ENCODE data around the gene VTCN1.

Gene VTCN1

DNA sequence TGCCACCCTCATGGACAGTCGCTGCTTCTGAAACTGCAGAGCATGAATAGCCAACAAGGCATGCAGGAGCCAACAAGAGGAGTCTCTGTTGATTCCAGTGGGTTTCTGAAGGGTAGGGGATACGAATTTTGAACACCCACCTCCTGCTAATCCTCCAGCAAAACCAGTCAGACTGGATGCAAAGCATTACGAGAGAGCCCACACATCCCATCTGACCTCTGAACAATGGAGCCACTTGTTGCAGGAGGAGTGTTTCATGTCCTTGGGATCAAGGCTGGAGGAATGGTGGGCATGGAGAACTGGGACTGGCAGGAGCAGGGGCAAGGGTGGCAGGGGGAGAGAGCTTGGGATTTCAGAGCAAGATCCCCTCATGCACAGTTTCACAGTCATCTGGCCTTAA, 1.6 kb downstream of the VTCN1 start:
- DNase-seq (ENCODE audit: low read depth): no peak

DNA sequence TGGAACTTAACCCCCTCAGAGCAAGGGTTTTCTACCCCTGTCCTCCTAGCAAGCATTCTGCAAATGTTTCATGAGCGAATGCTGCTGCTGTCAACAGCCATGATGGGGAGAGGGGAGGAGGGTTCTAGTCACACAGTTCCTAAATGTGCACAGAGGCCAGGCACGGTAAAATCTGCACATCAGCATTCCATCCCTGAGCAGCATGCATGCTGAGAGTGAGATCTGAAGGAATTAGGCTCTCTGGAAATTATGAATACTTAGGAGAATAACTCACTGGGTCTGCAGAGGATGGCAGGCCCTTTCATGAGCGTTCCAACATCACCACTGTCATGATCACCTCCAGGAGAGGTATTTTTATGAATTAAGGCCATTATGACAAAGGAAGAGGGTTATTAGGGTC, 2.1 kb downstream of the VTCN1 start:
- DNase-seq (ENCODE audit: low read depth): no peak

DNA sequence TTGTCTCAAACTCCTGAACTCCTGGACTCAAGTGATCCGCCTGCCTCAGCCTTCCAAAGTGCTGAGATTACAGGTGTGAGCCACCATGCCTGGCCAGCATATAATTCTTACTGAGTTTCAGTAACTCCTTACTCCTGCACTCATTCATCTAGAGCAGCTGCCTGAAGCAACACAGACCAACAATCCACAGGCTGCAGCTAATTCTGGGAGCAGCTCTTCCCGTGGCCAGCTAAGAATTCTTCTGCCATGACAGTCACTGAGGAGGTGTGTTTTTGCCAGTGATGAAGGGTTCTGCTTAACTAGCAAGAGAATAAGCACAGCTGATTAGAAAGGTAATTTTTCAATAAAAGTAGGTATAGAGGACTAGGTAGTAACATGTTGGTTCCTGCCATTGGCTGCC, 5.4 kb downstream of the VTCN1 start:
- no peak for DNase-seq (ENCODE audit: low read depth)

DNA sequence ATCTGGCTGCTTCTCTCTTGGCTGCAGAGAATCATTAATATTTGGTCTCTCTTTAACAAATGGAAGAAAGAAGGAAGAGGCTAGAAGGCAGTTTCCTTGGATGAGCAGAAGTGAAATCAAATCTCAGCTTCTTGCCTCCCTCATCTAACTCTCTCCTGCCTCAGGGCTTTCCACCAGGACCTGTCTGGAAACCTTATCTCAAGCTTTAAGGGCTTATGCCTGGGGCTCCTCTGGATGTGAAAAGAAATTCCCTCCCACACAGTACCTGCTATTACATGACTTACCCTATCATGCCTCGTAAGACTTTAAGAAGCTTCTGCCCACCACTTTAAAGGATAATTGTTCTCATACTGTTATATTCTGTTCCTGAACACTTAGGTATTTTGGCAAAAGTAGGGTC, 8.9 kb downstream of the VTCN1 start:
- DNase-seq (ENCODE audit: low read depth): no peak

DNA sequence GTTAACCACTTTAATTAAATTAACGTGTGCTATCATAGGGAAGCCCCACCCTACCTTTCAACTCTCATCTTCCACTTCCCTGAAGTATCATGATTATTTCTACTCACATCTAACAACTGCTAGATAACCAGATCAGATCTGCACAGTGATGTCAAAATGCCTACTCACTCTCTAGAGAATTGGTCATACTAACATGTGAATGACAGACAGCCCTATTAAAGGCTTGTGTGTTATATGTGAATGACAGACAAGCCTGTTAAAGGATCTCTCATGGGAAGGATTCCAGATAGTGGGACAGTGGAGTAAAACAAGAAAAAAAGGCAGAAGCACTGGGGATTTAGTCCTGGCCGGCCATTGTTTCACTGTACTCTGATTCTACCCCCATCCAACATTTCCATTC, 12.6 kb downstream of the VTCN1 start:
- DNase-seq (ENCODE audit: low read depth): no peak

DNA sequence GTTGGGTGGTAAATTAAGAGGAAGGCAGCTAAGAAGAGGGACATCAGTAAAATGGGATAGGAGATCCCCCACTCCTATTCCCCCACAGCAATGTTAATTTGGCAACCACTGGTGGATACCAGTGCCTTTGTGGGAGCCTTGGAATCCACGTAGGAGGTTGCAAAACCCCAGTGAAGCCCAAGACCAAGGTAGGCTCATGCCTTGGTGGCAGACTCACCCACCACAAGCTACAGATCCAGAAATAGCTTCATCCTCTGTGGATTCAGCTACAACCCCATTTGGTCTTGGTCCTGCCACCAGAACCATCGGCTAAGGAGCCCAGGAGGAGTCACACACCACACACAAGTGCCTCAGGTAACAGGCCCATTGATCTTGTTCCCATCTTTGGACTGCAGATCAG, 21.0 kb downstream of the VTCN1 start:
- DNase-seq (ENCODE audit: low read depth): no peak

DNA sequence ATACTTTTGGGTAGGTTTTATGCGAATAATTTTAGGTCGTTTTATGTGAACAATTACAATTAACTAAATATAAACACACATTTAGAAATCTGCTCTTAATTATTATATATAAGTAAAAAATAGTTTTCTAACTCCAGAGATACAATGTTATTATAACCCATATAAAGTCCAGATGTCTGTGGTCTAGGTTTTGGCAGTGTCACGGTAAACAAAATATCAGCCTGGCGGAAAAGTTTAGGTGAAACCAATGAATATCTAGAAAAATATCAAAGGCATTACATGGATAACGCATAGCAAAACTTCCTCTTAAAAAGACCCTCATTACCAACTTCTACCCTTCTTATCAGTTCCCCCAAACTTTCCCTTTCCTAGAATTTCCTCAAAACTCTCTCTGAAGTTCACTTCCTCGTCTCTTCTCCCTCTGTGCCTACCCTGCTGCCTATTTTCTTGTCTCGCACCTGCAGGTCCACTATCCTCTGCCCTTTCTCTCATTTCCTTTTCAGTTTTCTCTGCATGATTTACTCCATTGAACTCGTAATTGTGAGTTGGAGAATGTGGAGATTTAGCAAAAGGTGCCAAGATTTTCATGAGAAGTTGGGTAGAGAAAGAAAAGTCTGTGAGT, 21.8 kb downstream of the VTCN1 start:
- DNase-seq (ENCODE audit: low read depth): no peak

DNA sequence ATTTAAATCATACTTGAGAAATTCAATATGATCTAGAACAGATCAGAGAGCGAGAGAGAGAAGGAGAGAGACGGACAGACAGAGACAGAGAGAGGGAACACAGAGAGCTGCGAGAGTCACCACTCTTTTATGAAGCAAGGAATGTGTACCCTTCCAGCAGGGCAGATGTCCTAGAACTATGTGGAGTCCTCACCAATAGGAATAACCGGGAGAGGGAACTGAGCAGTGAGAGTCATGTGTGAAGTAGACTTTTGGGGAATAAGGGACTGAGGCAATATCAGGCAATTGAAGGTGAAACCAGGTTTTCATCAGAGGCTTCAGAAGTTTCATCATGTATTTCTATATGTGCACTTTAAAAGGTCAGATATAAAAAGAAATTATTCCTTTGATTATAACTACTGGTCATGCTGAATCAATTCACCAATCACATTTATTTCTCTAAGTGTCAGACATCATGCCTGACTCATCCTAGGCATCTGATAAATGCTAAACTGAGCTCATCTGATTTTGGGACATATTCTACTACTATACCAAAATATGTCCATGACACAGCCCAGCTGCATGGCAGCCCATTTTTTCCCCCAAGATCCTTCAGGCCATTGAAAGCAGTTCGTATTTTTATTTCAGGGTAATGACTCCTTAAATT, 22.4 kb downstream of the VTCN1 start:
- DNase-seq (ENCODE audit: low read depth): peak; percentile 8

DNA sequence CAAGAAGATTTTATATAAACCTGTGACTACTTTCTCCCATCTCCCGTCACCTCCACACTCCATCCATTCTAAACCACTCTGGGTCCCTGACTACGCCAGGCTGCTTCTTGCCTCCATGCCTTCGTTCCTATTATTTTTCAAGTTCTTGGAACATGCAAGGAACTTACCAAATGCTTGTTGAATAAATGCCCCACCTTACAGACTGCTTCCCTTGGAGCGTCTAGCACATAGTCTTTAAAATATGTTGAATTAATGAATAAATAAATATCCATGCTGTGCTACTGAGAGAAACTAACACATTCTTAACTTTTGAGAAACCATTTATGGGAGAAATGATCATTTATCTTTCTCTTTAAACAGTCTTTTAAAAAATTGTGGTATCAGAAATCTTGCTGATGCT, 27.6 kb downstream of the VTCN1 start:
- DNase-seq (ENCODE audit: low read depth): no peak

DNA sequence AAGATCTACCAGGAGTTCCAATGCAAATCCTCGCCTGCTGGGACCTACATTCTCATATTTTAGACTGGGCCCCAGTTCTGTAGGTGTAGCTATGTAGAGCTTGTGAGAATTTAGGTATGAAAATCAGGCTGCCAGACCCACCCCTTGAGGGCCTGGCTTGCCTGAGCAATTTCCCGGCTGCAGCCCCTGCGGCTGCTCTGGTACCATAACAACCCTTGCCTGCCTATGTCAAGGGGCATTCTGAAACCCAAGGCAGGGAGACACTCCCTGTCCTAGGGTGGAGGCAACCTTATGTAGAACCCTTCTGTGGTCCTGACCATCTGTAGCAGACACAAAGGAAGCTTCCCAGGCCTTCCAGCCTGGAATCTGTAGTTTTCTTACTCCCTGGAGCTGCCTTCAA, 28.4 kb downstream of the VTCN1 start:
- DNase-seq (ENCODE audit: low read depth): no peak

DNA sequence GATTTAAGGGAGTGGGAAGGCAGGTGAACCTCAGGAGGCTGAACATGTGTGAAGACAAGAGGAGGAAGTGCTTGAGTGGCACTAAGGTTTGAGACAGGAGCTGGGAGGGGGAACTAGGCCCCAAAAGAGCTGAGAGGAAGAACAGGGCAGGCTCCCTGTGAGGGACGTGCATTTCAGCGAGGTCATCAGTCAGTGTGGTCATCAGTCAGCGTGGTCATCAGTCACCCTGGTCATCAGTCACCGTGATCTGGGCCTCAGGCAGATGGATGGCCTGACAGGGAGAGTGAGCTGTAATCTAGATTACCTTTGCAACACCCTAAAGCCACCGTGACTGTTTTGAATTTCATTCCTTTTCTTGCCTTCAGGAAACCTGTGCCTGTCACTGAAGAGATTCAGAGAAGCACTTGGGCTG, 29.1 kb downstream of the VTCN1 start:
- DNase-seq (ENCODE audit: low read depth): peak; percentile 19

DNA sequence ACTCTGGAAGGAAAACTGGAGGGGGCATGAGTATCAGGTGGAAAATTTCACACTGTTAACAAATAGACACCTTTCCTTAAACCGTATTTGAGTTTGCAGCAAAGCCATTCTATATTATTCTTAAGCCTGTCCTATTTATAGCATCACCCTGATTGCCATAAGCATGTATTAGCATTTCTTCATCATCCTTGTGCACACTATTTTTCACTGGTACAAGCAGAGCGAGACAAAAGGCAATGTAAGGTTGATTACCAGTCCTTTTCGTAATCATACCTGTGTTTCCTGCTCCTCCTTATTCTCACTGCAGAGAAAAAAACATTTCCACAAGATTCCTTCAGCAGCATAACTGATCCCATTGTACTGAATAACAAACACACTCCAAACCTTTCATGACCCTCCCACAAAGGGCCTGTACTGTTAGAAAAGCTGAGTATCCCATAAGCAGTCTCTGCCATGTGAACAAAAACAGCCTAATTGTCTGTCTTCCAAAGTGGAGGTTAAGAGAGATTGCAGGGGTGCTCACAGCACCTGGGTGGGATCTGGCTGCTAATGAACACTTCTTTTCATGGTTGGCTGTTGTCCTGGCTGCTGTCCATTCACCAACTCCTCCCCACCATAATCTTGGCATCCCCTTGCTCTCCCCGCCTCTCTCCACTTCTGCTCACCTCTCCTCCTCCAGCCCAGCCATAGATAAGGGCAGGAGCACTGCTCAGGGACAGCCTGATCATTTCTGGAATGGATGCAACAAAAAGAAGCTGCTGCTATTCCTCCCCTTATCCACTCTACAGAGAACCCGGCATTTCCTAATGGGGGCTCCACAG, 30.4 kb downstream of the VTCN1 start:
- no peak for DNase-seq (ENCODE audit: low read depth)

DNA sequence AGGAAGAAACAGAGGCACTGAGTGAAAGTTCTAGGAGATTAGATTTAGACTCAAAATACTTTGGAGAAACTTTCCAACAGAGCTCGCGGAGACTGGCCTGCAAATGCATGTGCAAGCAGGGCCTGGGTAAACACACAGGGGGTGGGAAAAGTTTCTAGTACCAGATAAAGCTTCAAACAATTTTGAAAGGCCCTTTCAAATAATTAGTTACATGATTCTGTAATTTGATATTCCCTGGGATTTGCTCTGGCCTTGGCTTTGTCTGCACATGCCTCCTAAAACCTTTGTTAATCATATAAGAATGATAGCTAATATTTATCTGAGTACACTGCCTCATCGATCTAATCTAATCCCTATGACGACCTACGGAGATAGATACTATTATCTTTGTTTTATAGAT, 31.3 kb downstream of the VTCN1 start:
- DNase-seq (ENCODE audit: low read depth): no peak

DNA sequence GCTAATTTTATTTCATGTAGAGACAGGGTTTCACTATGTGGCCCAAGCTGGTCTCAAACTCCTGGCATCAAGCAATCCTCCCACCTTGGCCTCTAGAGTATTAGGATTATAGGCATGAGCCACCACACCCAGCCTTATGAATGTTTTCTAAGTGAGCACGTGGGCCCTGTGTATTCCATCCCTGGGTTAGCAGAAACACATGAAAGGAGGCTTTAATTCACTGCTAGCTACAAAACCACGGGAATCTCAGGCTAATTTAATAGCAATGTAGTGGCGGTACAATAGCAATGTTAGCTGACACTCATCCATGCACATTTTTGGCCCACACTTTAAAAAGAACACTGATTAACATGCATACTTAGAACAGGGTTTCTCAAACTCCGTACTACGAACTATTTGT, 32.0 kb downstream of the VTCN1 start:
- DNase-seq (ENCODE audit: low read depth): no peak

DNA sequence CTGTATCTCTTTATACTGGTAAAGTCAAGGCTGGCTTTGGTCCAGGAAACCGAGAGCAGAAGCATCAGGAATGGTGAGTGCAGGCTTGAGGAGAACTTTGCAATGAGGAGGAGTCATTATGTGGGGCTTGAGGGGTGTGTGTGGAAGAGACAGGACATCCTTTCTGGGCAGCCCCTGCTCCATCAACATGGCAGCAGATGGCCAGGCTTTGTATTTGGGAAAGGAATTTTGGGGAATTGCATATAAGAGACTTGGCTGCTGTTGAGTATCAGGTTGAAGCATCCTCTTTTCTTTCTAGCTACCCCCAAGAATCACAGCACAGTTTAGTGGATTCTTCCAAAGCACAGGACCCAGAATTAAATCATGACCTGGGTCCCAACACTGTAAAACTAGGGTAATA, 33.4 kb downstream of the VTCN1 start:
- no peak for DNase-seq (ENCODE audit: low read depth)

DNA sequence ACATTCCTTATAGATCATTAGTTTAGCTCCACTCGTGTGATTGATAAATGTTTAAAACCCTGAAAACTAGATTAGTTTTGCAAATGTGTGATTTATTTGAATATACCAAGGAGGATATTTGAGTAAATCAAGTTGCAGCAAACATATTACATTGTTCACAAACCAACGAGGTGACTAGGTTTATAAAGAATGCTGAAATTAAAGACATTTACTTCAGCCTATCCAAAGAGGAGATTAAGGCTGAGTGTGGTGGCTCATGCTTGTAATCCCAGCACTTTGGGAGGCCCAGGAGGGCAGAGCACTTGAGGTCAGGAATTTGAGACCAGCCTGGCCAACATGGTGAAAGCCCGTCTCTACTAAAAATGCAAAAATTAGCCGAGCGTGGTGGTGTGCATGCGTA, 34.1 kb downstream of the VTCN1 start:
- DNase-seq (ENCODE audit: low read depth): no peak

DNA sequence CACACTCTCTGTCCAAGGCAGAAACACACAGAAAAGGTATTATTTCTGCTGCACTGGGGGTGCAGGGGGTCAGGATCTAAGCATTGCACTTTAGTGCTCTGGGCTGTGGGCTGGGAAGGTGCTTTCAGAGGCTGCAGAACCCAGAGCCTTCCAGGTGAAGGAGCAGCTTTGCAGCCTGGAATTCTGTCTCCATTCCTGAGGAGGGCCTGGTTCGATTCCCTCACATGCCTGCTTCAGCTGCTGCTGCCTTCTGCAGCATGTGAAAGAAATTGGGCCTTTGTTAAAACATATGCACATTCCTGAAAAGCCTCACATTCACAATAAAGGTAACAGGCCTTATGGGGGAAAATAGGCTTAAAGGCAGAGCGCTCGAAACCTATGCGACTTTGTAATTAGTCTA, 35.9 kb downstream of the VTCN1 start:
- DNase-seq (ENCODE audit: low read depth): no peak

DNA sequence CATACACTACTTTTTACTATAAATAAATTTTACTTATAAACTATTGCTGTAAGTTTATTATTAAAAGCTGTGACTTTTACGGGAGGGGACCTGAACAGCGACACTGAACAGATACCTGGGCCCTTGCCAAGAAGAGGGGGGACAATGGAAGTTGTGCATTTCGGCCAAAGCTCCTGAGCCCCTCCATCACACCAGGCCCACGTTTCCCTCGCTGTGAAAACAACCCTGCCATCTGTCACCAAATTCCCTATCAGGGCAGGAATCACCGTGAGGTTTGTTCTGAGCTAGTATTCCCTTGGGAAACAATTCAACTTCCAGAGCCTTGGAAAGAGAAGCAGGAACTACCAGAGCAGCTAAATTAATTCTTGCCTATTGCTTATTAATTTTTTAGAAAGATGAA, 37.0 kb downstream of the VTCN1 start:
- DNase-seq (ENCODE audit: low read depth): no peak

DNA sequence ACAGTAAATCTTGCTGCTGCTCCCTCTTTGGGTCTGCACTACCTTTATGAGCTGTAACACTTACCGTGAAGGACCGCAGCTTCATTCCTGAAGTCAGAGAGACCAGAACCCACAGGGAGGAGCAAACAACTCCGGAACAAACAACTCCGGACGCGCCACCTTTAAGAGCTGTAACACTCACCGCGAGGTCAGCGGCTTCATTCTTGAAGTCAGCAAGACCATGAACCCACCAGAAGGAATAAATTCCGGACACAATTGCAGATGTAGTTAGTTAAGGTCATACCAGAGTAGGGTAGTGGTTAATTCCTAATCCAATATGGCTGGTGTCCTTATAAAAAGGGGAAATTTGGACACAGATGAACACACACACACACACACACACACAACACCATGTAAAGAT, 37.7 kb downstream of the VTCN1 start:
- DNase-seq (ENCODE audit: low read depth): no peak

DNA sequence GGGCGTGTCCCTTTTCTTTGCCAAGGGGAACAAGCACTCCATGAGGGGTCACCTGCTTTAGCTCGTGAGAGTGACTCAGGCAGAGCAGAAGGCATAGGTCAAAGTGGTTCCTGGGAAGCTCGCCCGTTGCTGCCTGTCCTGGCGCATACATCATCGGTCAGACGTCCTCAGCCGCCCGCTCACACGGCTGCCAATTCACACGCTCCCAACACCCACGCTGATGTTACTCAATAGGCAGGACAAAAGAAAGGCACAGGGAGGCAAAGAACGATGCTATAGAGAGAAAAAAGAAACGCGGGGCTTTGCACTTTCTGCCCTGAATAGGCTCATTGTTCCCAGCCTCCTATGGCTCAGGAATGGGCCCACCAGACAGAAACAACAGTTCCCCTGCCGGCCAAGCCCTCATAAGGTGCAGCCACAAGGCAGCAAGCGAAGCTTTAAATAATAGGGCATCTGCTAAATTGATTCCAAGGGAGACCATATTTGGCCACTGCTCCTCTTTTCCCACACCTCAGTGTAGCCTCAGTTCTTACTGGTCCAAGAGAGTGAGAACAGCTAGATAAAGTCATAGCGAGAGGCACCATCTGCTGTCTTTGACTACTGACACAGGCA, 38.7 kb downstream of the VTCN1 start:
- DNase-seq (ENCODE audit: low read depth): no peak

DNA sequence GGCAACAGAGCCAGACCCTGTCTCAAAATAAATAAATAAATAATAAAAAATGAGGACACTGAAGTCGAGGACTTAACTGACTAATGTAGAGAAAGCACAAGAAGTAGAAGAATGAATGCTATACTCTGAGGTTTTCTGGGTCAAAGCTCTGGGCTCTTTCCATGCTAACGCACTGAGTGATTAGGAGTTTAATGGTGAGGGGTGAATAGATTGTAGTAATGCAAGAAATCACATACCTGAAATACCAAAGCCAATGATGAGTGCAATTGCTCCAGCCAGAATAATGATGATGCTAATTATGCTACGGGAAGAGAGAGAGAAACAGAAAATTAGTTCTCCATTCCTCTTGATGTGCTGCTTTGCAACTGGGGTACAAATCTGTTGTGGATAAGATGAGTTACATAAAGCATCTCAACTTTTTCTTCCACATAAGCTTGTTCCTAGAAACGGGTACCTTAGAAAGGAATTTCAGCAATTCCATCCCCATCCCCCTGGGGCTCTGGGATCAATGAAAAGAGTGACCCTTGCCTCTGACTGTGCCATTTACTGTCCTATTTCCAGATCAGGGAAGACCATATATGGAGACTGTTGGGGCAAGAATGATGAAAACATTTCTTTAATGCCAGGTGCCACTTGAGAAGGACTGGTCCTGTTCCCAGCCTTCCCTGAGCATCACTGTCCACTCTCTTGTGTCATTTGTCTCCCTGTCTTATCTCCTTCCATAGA, 40.7 kb downstream of the VTCN1 start:
- no peak for DNase-seq (ENCODE audit: low read depth)

DNA sequence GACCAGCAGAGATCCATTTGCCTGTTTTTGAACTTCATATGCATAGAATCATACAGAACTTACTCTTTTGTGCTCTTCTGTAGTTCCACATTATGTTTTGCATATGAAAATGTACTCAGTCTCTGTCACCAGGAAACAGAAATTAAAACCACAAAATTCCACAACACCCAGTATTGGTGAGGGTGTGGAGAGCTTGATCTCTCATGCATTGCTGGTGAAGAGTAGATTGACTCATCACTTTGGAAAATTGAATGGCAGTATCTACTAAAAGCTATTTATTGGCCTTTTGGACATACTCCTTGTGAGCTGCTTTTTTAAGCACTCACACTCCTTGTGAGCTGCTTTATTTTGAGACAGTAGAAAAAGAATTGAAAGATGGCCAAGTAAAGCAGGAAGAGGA, 43.3 kb downstream of the VTCN1 start:
- DNase-seq (ENCODE audit: low read depth): peak; percentile 48

All from ELR (cell line).